ENCODE data around the gene ZC3HAV1. TPM values are rescaled to one million over a fixed set of nuclear protein-coding genes. Genes with fewer than 3 reads are reported as not detected.

The ZC3HAV1 gene
- total and polyA plus RNA-seq, 9 of the 15 experiments (the other 6 are each of a cell fraction or from before 2014, with no cell fraction given) = 11.9 to 40.5 (median 23.9) TPM

- TF ChIP-seq, protein P1, sequence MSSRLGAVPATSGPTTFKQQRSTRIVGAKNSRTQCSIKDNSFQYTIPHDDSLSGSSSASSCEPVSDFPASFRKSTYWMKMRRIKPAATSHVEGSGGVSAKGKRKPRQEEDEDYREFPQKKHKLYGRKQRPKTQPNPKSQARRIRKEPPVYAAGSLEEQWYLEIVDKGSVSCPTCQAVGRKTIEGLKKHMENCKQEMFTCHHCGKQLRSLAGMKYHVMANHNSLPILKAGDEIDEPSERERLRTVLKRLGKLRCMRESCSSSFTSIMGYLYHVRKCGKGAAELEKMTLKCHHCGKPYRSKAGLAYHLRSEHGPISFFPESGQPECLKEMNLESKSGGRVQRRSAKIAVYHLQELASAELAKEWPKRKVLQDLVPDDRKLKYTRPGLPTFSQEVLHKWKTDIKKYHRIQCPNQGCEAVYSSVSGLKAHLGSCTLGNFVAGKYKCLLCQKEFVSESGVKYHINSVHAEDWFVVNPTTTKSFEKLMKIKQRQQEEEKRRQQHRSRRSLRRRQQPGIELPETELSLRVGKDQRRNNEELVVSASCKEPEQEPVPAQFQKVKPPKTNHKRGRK (tag; IDR thresholded peaks at IDR 0.05) = no peak
- peak; percentile 93 to 97 for TF ChIP-seq RCOR1 (IDR thresholded peaks at IDR 0.05; ENCODE audit: borderline replicate concordance in 1 of 2, low read depth in 2 of 2, low read length in 2 of 2)
- TF ChIP-seq BRF1 (IDR thresholded peaks at IDR 0.05; ENCODE audit: borderline replicate concordance, extremely low read depth, insufficient read length) = no peak
- no peak for TF ChIP-seq WHSC1 (IDR thresholded peaks at IDR 0.05; ENCODE audit: low read length)
- TF ChIP-seq DACH1 (IDR thresholded peaks at IDR 0.05; ENCODE audit: partially characterized antibody) = peak; percentile 45
- TF ChIP-seq ELF2 (CRISPR knock-in tag; IDR thresholded peaks at IDR 0.05) = no peak
- TF ChIP-seq, protein P2, sequence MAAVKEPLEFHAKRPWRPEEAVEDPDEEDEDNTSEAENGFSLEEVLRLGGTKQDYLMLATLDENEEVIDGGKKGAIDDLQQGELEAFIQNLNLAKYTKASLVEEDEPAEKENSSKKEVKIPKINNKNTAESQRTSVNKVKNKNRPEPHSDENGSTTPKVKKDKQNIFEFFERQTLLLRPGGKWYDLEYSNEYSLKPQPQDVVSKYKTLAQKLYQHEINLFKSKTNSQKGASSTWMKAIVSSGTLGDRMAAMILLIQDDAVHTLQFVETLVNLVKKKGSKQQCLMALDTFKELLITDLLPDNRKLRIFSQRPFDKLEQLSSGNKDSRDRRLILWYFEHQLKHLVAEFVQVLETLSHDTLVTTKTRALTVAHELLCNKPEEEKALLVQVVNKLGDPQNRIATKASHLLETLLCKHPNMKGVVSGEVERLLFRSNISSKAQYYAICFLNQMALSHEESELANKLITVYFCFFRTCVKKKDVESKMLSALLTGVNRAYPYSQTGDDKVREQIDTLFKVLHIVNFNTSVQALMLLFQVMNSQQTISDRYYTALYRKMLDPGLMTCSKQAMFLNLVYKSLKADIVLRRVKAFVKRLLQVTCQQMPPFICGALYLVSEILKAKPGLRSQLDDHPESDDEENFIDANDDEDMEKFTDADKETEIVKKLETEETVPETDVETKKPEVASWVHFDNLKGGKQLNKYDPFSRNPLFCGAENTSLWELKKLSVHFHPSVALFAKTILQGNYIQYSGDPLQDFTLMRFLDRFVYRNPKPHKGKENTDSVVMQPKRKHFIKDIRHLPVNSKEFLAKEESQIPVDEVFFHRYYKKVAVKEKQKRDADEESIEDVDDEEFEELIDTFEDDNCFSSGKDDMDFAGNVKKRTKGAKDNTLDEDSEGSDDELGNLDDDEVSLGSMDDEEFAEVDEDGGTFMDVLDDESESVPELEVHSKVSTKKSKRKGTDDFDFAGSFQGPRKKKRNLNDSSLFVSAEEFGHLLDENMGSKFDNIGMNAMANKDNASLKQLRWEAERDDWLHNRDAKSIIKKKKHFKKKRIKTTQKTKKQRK (IDR thresholded peaks at IDR 0.05; ENCODE audit: borderline replicate concordance, low read depth, low read length) = no peak
- no peak for TF ChIP-seq ZNF764 (CRISPR knock-in tag; IDR thresholded peaks at IDR 0.05; ENCODE audit: low read depth)
- peak; percentile 38; the same call in 1 of the 2 replicates for TF ChIP-seq NKRF (IDR thresholded peaks at IDR 0.05; ENCODE audit: borderline replicate concordance)
- no peak for TF ChIP-seq POLR2G (IDR thresholded peaks at IDR 0.05; ENCODE audit: low read depth, low read length)
- TF ChIP-seq TCFL5 (CRISPR knock-in tag; conservative IDR thresholded peaks at IDR 0.05) = no peak
Observed at GRCh38 chr7:139124084-139124914, 14.8 kb upstream of the ZC3HAV1 start (continued).

Data from K562 (cell line).